Measurements from ENCODE around the gene NTSR2. TPM values are rescaled to one million over a fixed set of nuclear protein-coding genes. Genes with fewer than 3 reads are reported as not detected.

NTSR2 gene
- total and polyA plus RNA-seq, 10 of the 15 experiments (the other 5 are each of a cell fraction or from before 2014, with no cell fraction given) = not detected

- Histone ChIP-seq H3K36me3 (ENCODE audit: control insufficient read depth in 2 of 2, insufficient read depth in 2 of 2, low read length in 1 of 2) (no peaks in the 10 kb centered on the region), H4K20me1 (ENCODE audit: control insufficient read depth, insufficient read depth) (no peaks in the 10 kb centered on the region), H2AFZ (ENCODE audit: control insufficient read depth, low read depth, low read length) (no peak overlapping the region), H3K27me3 (replicated peaks in 1 of 2; ENCODE audit: control insufficient read depth in 2 of 2, insufficient read depth in 2 of 2, low read length in 1 of 2) (no peaks in the 10 kb centered on the region), H3K9ac (ENCODE audit: control insufficient read depth, insufficient read depth, low read length) (no peak overlapping the region), H3K9me3 (replicated peaks; ENCODE audit: control insufficient read depth, insufficient read depth, low read length) (no peaks in the 10 kb centered on the region), H3K79me2 (ENCODE audit: control insufficient read depth, insufficient read depth, low read length) (no peaks in the 10 kb centered on the region), H3K4me3 (no peak overlapping the region), H3K4me2 (ENCODE audit: control insufficient read depth, insufficient read depth) (no peak overlapping the region), H3K27ac (ENCODE audit: control insufficient read depth, insufficient read depth) (no peak overlapping the region), H3K4me1 (ENCODE audit: control insufficient read depth, insufficient read depth, low read length) (no peaks in the 10 kb centered on the region)
- BruUV-seq (replicated peaks) = no TSS peak
- ATAC-seq (no peak), DNase-seq (ENCODE audit: low read depth, low spot score) (no peak), FAIRE-seq (no peak)
- SMC1A ChIA-PET (ENCODE audit: uncharacterized antibody, unreplicated experiment) = no interaction called here
- in situ Hi-C loops (cut with MboI) (no loop called here), intact Hi-C loops (cut with micrococcal nuclease; ENCODE audit: unreplicated experiment) (no loop called here)
- no peak for TF ChIP-seq TAF1 (IDR thresholded peaks at IDR 0.05; ENCODE audit: borderline replicate concordance, low read depth, low read length)
- no peak for TF ChIP-seq BHLHE40 (IDR thresholded peaks at IDR 0.05; ENCODE audit: borderline replicate concordance in 1 of 2, low read depth in 2 of 2, low read length in 1 of 2)
- no peak for TF ChIP-seq EZH2 (IDR thresholded peaks at IDR 0.05; ENCODE audit: borderline replicate concordance, control insufficient read depth, low read depth, low read length)
- TF ChIP-seq ZNF217 (IDR thresholded peaks at IDR 0.05) = no peak
- TF ChIP-seq ZBTB4 (CRISPR knock-in tag; IDR thresholded peaks at IDR 0.05) = no peak
- TF ChIP-seq MYC (IDR thresholded peaks at IDR 0.05; ENCODE audit: insufficient read depth, insufficient read length, insufficient replicate concordance, low read length, severe bottlenecking) = no peak
- TF ChIP-seq ZNF687 (IDR thresholded peaks at IDR 0.05) = no peak
- no peak for TF ChIP-seq MTA2 (IDR thresholded peaks at IDR 0.05; ENCODE audit: low read depth)
- no peak for TF ChIP-seq CHD4 (IDR thresholded peaks at IDR 0.05)
- no peak for TF ChIP-seq YBX1 (IDR thresholded peaks at IDR 0.05)
- no peak for TF ChIP-seq BCLAF1 (IDR thresholded peaks at IDR 0.05)
- CTCF ChIA-PET = no interaction called here
- POLR2A ChIA-PET = no interaction called here
- RAD21 ChIA-PET (ENCODE audit: unreplicated experiment) = no interaction called here
- WGBS (ENCODE audit: insufficient coverage, insufficient replicate concordance, low lambda C conversion rate, missing lambda C conversion rate) = 49% methylated on average over 10 of the region's 10 CpGs
Observed at GRCh38 chr2:11659851-11660250, 10.1 kb downstream of the NTSR2 start.
